HG03025 (cell line): Measurements from ENCODE around the gene RBBP5.

Experiments
- ATAC-seq: cut with Tn5 transposase; IDR thresholded peaks from one replicate; pipeline ENCODE4 v1.9.1; 2021; ENCODE audit warnings: mild to moderate bottlenecking, moderate library complexity; ENCODE audit not compliant: unreplicated experiment, low FRiP score

The RBBP5 gene

DNA sequence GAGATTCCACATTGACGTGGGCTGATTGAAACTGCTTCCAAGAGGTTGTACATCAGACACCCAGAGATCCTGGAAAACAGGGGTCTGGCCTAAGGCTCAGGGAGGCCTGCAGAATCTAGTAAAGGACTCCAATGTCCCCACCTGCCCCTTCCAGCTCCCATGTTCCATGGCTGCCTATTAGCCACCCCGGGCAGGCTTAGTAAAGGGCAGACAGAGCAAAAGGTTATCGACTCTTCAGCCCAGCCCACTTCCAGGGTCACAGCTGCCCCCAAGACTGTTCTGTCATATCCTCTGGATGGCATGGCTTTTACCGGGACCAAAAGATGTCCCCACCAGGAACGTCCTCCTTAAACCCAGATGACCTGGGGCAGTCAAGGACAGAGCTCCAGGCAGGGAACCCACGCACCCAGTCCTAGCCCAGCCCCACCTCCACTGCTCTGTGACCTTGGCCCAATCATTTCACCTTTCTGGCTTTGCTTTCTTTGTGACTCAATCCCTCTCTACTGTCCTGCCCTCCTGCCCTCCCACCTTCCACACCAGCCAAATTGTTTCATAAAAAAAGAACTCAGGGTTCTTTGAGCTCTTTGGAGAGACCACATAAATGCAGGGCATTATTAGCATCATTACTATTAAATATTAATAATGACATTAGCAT is 83.5 kb downstream of the RBBP5 start:
- ATAC-seq = no peak

DNA sequence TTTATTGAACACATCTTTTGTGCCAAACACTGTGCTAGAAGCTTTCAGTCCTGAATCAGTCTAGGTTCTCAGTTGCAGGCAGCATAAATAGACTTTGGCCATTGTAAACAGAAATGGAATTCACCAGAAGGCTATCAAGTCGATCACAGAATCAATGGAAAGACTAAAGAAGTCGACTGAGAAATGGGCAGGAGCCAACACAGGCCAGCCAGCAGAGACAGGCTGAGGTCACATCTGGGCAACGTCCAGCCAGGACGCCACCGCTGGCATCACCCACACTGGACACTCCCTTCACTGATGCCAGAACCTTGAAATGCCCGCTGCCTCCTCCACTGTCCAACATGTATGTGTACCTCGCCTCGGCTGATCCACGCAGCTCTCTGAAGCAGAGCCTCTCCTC is 84.2 kb downstream of the RBBP5 start:
- ATAC-seq = no peak
